K562 (cell line): ENCODE results near the gene EFEMP2. TPM values are rescaled to one million over a fixed set of nuclear protein-coding genes. Genes with fewer than 3 reads are reported as not detected.

ENCODE experiments used
- E2F5 ChIP-seq: sonication (generic); formaldehyde crosslinking; IDR thresholded peaks from 2 replicates; pipeline ENCODE4 v1.8.0; 2022; ENCODE audit warnings: mild to moderate bottlenecking, missing genetic modification reagents
- ELK1 ChIP-seq: sonication (generic); formaldehyde crosslinking; IDR thresholded peaks from 2 replicates; pipeline ENCODE4 v1.8.1; 2022; ENCODE audit warnings: missing genetic modification reagents
- ELK3 ChIP-seq: fragments of 450-650 bp; formaldehyde crosslinking; IDR thresholded peaks from 2 replicates; pipeline ENCODE4 v1.4.0; 2020; ENCODE audit warnings: mild to moderate bottlenecking
- ERF ChIP-seq: fragments of 450-650 bp; formaldehyde crosslinking; IDR thresholded peaks from 2 replicates; pipeline ENCODE4 v1.4.0; 2020; ENCODE audit warnings: mild to moderate bottlenecking, mixed read lengths
- EWSR1 ChIP-seq: fragments of 450-650 bp; IDR thresholded peaks from 2 replicates; pipeline ENCODE4 v1.6.1; 2018; ENCODE audit warnings: borderline replicate concordance, mild to moderate bottlenecking, low read depth, moderate library complexity; ENCODE audit not compliant: partially characterized antibody
- GTF2E2 ChIP-seq: fragments of 200-800 bp; sonication (Bioruptor generic); IDR thresholded peaks from 2 replicates; pipeline ENCODE4 v1.6.1; 2016; ENCODE audit warnings: missing genetic modification characterization, missing compliant biosample characterization
- IRF2 ChIP-seq: sonication (generic); formaldehyde crosslinking; IDR thresholded peaks from 2 replicates; pipeline ENCODE4 v1.8.1; 2022; ENCODE audit warnings: mild to moderate bottlenecking, missing genetic modification reagents
- NFIX ChIP-seq: fragments of 250-450 bp; sonication (Bioruptor Pico); IDR thresholded peaks from 2 replicates; pipeline ENCODE4 v1.4.0; 2020; ENCODE audit warnings: low read depth, mild to moderate bottlenecking, moderate library complexity
- NR0B1 ChIP-seq: fragments of 450-650 bp; IDR thresholded peaks from one replicate; pipeline ENCODE4 v1.6.1; 2018; ENCODE audit warnings: mild to moderate bottlenecking, moderate library complexity; ENCODE audit not compliant: partially characterized antibody
- NR2F6 ChIP-seq: fragments of 450-650 bp; formaldehyde crosslinking; IDR thresholded peaks from 2 replicates; pipeline ENCODE4 v1.4.0; 2020; ENCODE audit warnings: mild to moderate bottlenecking
- PURB ChIP-seq: sonication (generic); formaldehyde crosslinking; IDR thresholded peaks from 2 replicates; pipeline ENCODE4 v1.9.0; 2021; ENCODE audit warnings: low read depth, mild to moderate bottlenecking, missing genetic modification reagents
- RNF219 ChIP-seq: fragments of 250-450 bp; sonication (Bioruptor Pico); IDR thresholded peaks from 2 replicates; pipeline ENCODE4 v1.5.0; 2022; ENCODE audit warnings: mild to moderate bottlenecking
- SRSF7 ChIP-seq: fragments of 200-400 bp; formaldehyde crosslinking; optimal IDR thresholded peaks from 2 replicates; pipeline ENCODE3; 2017; ENCODE audit warnings: mild to moderate bottlenecking, low read depth, low read length
- STAT5A ChIP-seq: IDR thresholded peaks from 2 replicates; pipeline ENCODE4 v1.6.1; 2012; ENCODE audit warnings: low read length, inconsistent platforms, borderline replicate concordance
- STAT5B ChIP-seq: fragments of 250-450 bp; sonication (Bioruptor Pico); IDR thresholded peaks from 2 replicates; pipeline ENCODE4 v1.8.0; 2021; ENCODE audit warnings: mild to moderate bottlenecking, inconsistent platforms
- SUPT5H ChIP-seq: fragments of 450-650 bp; IDR thresholded peaks from 2 replicates; pipeline ENCODE4 v1.6.1; 2016
- TAF15 ChIP-seq: fragments of 200-400 bp; formaldehyde crosslinking; IDR thresholded peaks from 2 replicates; pipeline ENCODE4 v1.6.1; 2017; ENCODE audit warnings: mild to moderate bottlenecking, low read depth, low read length, moderate library complexity
- XRCC4 ChIP-seq: IDR thresholded peaks from one replicate; pipeline ENCODE4 v1.6.1; 2011; ENCODE audit not compliant: insufficient read depth, insufficient read length; ENCODE audit errors: extremely low read depth
- ZBTB12 ChIP-seq: fragments of 250-450 bp; sonication (Bioruptor Pico); IDR thresholded peaks from 2 replicates; pipeline ENCODE4 v1.4.0; 2020
- ZNF263 ChIP-seq: sonication (generic); formaldehyde crosslinking; IDR thresholded peaks from 2 replicates; pipeline ENCODE4 v1.8.0; 2022; ENCODE audit warnings: mild to moderate bottlenecking, missing genetic modification reagents, borderline replicate concordance
- ZNF57 ChIP-seq: fragments of 450-650 bp; formaldehyde crosslinking; IDR thresholded peaks from 2 replicates; pipeline ENCODE4 v1.4.0; 2020; ENCODE audit warnings: mild to moderate bottlenecking, moderate library complexity
- ZNF717 ChIP-seq: fragments of 250-450 bp; sonication (Bioruptor Pico); IDR thresholded peaks from 2 replicates; pipeline ENCODE4 v1.5.0; 2021
- ZNF785 ChIP-seq: fragments of 250-450 bp; sonication (Bioruptor Pico); IDR thresholded peaks from 2 replicates; pipeline ENCODE4 v1.4.0; 2020; ENCODE audit warnings: mild to moderate bottlenecking
- polyA plus RNA-seq, 8 experiments: library from polyadenylated mRNA; depleted of rRNA in 4 of 8; stranded (reverse) in 5 of 8; unstranded in 3 of 8; fragments of >200 nt; fragmentation: Nextera tagmentation in 2 of 8; fragmentation: Illumina TruSeq in 1 of 8; extraction: Ambion mirVana in 2 of 8; extraction: Trizol in 1 of 8; gene quantifications; 2 replicates each; pipeline versions ENCODE4 v1.2.1 to v1.2.3, GENCODE V29; 2011 to 2014; ENCODE audit warnings: inconsistent platforms in 1 of 8, missing spikeins in 1 of 8
- total RNA-seq, 7 experiments: library from RNA; depleted of rRNA in 6 of 7; stranded (reverse); fragments of >200 nt in 6 of 7; fragmentation: Illumina TruSeq in 2 of 7; extraction: Trizol in 2 of 7; gene quantifications; 2 replicates each; pipeline versions ENCODE4 v1.2.1 to v1.2.3, GENCODE V29; 2011 to 2021; ENCODE audit warnings: low replicate concordance in 1 of 7

EFEMP2 gene
- total and polyA plus RNA-seq, 9 of the 15 experiments (the other 6 are each of a cell fraction or from before 2014, with no cell fraction given), result 0.07 to 2.9 (median 0.69) TPM; not detected in 1

- TF ChIP-seq ZNF263 (CRISPR knock-in tag) (peak; percentile 43; the same call in 1 of the 2 replicates), SUPT5H (no peak), TAF15 (no peak), ZNF785 (no peak), ZNF717 (CRISPR knock-in tag) (no peak), STAT5B (CRISPR knock-in tag) (no peak), E2F5 (CRISPR knock-in tag) (no peak), NR0B1 (no peak), ELK3 (CRISPR knock-in tag) (no peak), PURB (no peak), STAT5A (peak; percentile 48; the same call in 1 of the 2 replicates), NR2F6 (CRISPR knock-in tag) (no peak), ZNF57 (CRISPR knock-in tag) (no peak), SRSF7 (no peak), EWSR1 (no peak), ERF (CRISPR knock-in tag) (peak; percentile 84; the same call in 1 of the 2 replicates), ELK1 (CRISPR knock-in tag) (no peak), IRF2 (no peak; the same call in 1 of the 2 replicates), XRCC4 (no peak), NFIX (no peak), RNF219 (CRISPR knock-in tag) (no peak), GTF2E2 (no peak), ZBTB12 (CRISPR knock-in tag) (peak; percentile 69)
These were observed 46.6 kb upstream of the EFEMP2 start, which contains the start of gene DRAP1 (continued) for GRCh38 chr11:65919141-65919572.
